HG03196 (cell line): ENCODE measurements around the gene NTF3.

ENCODE experiments used
- ATAC-seq: cut with Tn5 transposase; IDR thresholded peaks from one replicate; pipeline ENCODE4 v1.9.1; 2021; ENCODE audit not compliant: unreplicated experiment

NTF3 gene

DNA sequence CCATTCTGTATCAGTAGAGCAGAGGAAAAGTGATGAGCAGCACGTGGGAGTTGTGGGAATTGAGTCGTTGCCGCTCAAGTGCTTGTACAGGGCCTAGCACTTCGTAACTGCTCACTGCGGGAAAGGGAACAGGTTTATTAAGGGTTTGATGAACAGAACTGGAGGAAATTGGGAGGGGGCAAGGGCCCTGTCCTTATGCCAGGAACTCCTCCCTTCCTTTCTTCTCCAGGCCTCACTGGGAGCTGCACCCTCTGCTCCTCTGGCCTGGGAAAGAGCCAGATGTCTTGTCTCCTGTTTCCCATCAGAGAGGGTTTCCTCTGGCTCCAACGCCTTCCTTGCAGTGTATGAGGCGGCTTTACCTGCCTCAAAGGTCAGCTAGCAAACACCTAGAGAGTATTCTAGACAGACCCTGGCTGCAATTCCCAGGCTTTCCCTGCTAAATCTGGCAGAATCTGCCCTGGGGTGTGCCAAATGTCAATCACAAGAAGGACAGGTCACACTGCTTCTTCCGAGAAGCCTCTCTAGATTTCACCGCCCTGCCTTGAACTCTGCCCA is 78.4 kb downstream of the NTF3 start:
- no peak for ATAC-seq

DNA sequence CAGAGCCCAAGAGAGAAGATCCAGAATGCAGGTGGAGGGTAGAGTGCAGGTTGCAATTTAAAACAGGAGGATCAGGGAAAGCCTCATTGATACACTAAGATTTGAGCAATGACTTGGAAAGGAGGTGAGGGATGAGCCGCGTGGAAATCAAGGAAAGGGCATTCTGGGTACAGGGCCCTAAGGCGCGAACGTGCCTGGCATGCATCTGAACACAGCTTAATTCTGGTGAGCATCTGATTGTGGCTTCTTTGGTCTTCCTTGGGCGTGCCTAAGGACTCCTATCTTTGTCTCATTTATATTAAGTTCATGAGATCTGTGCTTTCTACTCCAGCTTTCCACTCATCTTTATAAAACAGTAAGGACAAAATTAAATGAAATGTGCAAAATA is 79.3 kb downstream of the NTF3 start:
- ATAC-seq, result no peak

DNA sequence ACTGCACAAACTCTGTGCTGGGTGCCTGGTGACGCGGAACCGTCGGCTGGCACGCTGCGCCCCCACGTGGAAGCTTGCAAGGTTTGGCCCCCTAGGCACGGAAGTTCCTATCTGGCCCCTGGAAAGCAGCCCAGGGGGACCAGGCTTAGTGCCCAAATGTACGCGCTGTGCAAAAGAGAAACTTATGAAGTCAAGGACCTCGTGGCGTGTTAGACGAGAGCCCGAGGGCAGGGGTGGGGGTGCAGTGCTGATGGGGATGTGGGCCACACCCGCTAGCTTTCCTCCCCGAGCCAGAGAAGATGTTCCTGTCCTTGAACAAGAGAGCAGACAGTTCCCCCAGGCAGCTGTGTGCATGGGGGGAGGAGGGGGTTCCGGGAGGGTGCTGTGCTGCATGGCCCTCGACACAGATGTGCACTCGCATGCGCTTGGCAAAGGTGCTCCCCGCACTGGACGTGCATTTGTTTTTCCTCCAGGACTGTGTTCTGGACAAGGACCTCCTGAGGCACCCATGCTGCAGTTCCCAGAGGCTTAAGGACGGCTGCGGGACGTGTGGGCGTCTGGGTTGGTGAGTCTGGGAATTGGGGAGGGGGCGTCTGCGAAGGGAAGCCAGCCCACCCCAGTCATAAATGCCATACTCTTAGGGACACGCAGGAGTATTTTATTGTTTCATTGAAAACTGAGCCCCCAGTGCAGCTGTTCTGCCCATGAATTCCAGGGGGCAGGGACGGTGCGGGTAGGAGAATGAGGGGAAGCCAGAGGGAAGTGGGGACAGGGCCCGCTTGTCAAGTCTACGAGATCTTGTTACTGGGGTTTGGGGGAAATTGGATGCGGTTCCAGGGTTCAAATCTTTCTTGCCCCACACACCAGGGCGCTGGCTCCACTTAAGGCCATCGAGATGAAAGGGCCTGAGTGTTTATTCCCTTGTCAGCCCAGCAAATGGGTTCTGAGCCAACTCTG is 80.0 kb downstream of the NTF3 start:
- ATAC-seq, result no peak

DNA sequence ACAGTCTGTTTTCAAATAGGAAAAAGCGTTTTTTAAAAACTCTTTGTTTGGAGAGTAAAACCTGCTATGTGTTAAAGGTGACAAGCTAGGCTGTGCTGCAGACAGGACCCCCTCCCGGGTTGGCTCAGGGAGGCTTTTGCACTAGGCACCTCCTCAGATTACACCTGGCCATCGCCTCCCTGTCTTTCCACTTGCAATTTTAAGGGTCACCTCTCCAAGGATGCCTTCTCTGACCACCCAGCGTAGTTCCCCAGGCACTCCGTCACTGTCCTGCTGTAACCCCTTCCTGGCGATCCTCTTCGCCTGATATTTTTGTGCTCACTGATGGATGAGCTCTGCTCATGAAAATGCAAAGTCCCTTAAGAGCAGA is 80.7 kb downstream of the NTF3 start:
- ATAC-seq, result no peak

DNA sequence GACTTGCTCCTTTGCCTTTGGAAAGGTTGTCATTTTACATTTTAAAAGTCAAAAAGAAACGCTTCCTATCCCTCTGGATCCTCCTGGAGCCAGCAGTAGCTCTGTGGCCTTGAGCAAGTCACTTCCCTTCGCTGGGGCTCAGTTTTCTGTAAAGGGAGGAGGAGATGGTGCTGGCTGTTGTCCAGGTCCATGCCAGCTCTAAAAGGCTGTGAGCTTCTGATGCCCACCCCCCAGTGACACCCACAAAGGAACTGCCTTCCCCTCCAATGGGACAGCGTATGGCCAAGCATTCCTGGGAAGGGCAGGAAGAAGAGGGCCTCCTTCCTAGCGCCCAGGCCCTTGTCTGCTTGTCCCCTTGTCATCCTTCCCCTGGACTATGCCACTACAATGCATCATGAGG is 81.5 kb downstream of the NTF3 start:
- no peak for ATAC-seq

DNA sequence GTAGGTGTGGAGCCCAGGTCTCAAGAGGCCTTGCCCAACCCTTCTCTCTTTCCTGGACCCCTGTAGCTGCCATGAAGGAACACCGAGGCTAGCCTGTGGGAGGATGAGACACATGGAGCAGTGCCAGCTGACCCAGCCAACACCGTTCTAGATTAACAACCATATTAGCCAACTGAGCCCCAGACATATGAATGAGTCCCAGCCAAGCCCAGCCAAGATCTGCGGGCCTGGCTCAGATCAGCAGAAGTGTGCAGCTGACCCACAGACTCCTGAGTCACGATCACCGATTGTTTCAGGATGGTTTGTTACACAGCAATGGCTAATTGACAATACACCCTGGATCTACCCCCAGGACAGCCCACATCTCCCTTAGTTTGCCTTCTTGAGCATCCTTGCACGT is 82.1 kb downstream of the NTF3 start:
- ATAC-seq, result no peak

DNA sequence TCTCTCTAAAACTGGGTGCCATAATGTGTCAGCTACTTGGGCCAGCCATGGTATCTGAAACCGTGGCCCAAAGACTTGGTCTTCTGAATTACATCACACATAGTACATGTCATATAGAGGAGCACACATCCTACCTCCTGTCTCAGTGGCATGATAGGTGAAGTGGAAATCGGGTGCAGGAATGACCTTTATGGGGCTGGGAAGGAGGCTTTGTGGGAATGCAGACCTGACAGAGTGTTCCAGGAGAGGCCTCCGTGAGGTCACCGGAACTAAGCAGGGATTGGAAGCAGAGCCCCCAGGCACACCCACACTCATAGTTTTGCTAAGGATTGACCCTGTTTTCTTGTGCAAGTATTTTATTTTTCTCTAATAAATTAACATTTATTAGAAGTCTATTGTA is 82.6 kb downstream of the NTF3 start:
- no peak for ATAC-seq

DNA sequence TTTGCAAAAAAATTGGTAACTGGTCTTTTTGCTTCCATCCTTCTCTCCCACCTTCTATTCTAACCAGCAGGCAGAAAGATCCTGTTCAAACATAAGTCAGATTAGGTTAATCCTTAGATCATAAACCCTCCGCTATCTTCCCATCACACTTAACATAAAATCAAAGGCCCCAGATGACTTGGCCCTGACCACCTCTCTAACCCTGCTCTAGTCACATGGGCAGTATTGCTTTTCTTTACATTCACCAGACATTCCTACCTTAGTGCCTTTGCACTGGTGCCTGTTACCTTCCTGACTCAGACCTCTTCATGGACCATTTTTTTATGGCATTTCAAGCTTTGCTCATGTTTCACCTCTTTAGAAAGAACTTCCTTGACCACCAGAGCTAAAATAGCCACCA is 83.5 kb downstream of the NTF3 start:
- no peak for ATAC-seq

DNA sequence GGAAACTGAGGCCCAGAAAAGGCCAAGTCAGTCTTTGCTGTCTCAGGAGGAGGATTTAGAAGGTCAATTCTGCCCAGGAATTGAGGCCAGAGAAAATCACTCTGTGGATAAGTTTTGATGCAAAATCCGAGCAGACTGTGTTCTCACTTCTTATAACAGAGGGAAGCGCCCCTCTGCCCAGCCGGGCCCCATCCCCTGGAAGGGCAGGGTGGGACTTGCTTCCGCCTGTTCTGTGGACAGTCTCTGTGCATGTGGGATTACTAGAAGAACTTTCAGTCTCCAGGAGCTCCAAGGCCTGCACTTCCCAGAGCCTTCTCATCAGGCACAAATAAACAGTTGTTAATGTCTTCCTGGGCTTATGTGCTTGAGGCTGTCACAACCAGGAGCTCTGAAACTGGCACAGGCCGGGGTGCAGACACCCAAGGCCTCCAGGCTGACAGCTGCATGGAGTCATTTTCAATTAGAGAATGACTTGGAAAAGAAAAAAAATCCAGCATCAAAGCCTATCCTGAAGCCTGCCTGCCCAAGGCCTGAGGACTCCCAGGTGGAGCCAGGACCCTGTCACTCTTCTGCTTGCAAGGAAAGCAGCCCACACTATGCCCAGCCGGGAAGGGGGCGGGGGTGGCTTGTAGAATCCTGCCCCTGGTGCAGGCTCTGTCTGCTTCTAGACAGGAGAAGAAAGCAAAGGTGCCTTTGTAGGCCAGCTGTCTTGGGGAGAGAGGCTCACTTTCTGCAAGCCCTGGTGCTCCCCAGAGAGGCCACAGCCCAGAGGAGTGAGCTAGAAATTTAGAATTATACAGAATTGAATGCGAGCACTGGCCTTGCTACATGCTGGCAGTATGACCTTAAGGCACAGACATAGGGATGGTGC is 84.7 kb downstream of the NTF3 start:
- ATAC-seq, result no peak

DNA sequence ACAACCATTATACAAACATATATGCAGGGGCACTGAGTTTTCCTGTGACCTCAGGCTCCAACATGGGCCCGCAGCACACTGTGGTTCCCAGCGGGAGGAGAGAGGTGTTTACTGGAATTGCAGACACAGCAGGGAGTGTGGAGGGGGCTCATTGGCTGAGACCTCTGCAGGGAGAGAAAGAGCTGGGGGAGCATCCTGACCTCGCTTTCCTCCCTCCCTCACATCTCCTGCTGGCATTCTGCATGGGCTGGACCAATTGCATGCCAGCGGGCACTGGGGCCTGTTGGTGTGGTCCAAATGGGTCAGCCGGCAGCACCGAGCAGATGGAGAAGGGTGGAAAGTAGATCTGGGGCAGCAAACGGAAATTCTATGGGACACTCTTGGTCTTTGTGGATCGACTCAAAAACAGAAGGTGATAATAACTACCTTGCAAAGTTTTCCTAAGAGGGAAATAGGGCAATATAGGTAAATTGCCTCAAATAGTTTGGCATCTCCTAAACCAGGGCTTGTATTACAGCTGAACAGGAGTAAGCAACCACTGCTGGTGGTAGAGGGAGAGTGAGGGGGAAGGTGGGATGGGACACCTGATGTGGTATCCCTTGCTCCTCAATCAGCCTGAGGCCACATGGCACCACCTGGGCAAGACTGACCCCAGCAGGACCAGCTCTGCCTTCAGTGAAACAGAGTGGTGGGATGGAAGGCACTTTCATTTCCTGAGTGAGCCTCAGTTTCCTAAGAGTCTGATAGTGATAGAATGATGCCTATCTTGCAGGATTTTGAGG is 86.9 kb downstream of the NTF3 start:
- no peak for ATAC-seq

DNA sequence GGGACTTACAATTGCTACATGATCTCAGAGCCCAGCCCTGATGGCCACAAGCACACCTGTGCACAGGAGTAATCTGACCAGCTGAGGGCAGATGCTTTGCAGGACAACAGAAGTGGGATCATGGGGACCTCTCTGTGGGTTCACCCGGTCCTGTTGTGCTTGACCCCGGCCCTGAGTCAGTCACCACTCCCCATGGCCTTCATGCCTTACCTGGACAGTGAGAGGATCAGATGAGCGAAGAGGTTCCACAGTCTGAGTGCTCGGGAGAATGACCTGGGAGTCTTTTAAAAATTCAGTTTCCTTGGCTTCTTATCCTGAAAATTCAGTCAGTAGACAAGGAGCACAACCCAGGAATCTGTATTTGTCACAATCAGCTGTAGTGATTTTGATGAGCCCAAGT is 88.1 kb downstream of the NTF3 start:
- ATAC-seq, result no peak

DNA sequence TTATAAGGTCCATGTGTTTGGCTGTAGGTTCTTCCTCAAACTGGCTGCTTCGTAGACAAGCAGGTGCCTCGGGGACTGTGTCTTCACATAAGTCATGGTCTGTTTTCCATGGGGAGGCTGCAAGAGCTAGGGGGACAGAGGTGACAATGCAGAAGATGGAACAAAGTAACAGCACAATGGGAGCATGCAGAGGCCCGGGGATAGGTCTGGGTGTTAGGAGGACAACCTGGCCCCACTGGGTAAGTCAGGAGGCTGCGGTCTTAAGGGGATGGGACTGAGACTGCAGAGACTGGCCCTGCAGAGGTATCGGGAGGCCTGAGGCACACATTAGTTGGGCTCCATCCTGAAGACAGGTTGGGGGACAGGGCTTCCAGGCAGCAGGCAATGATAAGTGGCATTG is 88.9 kb downstream of the NTF3 start:
- ATAC-seq, result no peak

DNA sequence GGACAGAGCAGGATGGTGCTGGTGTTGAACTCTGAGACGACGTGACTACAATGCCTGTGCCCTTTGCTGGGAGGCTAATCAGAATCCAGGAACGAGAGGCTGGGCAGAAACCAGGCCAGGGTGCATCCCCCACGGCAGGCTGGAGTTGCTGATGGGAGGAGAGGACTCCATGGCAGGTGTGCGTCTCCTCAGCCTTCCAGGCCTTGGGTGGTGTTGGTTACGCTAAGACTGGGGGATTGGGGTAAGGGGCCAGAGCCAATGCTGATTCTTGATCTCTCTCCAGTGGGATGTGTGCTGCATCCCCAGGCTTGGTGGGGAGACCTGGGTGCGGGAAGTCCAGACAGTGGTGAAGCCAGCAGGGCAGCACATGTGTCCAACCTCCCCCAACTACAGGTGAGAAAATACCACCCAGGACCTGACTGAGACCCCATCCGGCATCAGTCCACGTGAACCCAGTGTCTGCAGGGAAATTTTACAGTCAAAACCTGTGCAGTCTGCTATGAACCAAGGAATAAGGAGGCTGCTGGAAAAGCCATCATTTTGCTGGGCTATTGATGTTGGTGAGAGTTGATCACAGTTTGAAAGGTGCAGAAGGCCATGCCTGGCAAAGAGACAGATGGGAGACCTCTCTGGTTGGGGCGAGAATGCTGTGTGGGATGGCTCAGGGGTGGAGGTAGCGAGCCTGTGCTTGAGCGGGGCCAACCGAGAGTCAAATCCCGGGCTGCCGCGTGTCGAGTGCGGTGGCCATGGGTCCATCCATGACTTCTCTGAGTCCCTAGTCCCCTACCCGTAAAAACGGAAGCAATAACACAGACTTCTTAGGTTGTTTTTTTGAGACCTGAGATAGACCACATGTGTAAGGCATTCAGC is 89.8 kb downstream of the NTF3 start:
- no peak for ATAC-seq

DNA sequence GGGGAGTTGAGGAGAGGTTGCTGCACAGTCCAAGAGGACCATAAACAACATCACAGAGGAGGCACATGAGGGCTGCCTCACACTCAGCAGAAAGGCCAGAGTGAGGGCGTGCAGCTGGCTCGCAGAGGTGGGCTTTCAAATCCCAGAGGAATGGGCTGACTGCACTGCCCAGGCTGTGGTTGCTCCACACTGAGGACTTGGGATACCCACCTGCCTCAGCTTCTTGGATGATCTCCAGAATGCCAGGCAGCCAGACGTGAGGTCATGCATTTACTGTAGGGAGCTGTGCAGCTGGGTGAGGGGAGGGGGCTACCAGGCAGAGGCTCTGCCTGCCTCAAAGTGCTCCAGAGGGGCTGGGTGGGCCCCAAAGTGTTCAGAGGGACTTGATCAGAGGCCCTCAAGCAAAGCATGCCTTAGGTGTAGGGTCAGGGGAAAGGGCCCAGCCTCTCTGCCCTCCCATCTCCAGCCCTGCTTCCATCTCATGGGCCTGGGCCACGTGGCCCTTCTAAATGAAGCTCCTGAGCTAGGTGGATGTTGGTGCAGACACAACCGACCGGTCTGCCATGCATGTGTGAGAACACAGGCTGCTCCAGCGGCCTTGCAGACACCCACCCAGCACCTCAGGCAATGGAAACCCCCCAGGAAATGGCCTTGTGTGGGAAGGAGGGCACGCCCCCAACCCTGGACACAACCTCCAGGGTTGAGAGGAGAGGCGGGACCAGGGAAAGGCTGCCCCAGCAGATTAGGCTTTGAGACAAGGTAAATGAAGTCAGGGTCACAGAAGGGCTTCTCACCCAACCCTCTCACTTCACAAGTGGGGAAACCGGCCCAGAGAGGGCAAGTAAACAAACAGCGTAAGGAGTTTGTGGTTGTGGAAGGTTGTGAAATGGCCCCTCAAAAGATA is 90.8 kb downstream of the NTF3 start:
- no peak for ATAC-seq

DNA sequence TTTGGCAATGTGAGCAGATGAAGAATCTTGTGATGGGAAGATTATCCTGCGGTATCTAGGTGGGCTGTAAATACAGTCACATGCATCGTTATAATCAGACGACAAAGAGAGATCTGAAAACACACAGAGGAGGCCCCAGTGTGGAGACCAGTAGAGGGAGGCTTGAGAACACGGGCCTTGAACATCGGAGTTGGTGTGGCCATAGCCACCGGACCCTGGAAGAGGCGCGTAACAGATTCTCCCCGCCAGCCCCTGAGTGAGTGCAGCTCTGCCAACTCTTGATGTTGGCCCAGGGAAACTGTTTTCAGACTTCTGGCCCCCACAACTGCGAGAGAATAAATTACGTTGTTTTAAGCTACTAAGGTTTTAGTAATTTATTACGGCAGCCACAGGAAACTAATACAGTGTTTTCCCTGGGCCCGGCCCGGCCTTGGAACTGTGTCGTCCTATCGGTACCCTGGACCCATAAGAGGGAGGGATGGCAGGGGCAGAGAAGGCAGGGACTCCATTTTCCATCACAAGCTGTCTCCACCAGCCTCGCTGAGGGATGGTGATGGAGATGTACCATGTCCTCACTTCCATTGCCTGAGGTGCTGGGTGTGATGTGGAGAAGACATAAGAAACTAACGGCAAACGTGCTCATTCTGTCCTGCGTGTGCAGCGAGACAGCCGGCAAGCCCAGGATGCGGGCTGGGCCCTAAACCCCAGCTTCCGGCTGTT is 91.6 kb downstream of the NTF3 start:
- no peak for ATAC-seq

DNA sequence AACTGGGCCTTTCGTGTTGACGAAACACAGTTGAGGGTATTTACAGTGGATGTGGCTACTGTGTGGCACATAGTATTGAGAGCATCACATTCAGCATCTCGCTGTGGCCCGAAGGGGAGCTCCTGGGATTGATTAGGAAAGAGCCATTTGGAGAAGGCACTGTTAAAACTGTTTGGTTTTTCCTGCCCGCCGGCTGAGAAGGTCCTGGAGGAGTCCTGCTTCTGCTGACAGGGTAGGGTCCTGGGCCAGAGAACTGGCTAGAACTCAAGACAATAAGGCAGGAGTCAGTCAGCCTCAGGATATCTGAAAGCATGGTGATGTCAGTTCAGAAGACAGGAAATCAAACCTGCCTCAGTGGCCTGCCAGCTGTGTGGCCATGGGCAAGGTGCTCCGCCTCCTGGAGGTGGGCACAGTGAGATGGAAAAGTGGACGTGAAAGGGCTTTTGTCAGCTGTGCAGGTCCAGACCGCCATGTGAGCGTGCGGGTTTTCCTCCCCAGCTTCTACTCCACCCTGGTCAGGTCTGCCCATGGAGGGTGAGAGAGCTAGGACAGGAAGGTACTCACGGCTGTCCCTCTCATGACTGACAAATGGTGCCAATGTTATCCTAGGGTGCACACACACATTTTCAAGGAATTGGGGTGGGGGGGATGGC is 92.3 kb downstream of the NTF3 start:
- ATAC-seq, result no peak

DNA sequence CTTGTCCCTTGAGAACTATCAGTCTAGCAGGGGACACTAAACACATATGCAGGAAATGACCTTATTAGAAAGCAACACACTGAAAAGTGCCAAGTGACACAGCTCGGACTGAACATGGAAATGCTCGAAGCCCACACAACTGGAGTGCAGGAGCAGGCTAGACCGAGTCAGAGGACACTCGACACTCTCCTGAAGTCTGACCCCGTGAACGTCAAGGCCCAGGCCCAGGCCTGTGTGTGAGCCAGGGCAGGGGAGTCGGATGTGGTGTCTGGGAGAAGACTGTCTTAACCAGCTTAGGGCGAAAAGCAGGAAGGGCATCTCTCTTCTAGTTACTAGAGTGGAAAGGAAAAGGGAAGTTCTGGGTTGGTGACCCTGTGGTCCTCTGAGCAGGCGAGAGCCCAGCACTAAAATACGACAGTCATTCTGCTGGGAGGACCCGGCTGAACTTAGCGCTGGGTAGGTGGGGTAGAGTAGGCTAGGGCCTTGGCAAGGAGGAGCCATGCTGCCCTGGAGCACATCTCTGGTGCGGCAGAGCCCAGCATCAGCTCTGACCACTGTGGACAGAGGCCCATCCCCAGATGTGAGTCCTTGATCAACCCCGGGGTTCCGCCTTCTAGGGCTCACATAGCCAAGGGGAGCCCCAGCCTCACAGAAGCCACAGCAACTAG is 93.0 kb downstream of the NTF3 start:
- ATAC-seq, result no peak
